IPS-NIHi11 (cell line): ENCODE measurements around the gene NUP42.
"Not testable (repeated sequence)": the region's sequence is repeated elsewhere in the genome, so short reads cannot be mapped to it uniquely, and the experiment has no call there.

Experiments used
- DNase-seq: peaks from one replicate; pipeline ENCODE4 v3.0.0; 2012; ENCODE audit warnings: mixed read lengths, low spot score

NUP42 gene

GRCh38 chr7:23205577-23205908 lies 23.7 kb downstream of the NUP42 start:
- DNase-seq = no peak

- peak; percentile 21 for DNase-seq
These were observed 24.3 kb downstream of the NUP42 start for GRCh38 chr7:23205909-23206767.

- DNase-seq = no peak
These were observed 25.2 kb downstream of the NUP42 start for GRCh38 chr7:23207021-23207420.

GRCh38 chr7:23207884-23208283 lies 26.0 kb downstream of the NUP42 start:
- DNase-seq = no peak

- no peak for DNase-seq
These were observed 26.5 kb downstream of the NUP42 start for GRCh38 chr7:23208316-23208715.

- no peak for DNase-seq
These were observed 28.7 kb downstream of the NUP42 start for GRCh38 chr7:23210506-23210905.

- DNase-seq = peak; percentile 34
These were observed 29.7 kb downstream of the NUP42 start for GRCh38 chr7:23211589-23211988.

- no peak for DNase-seq
These were observed 30.5 kb downstream of the NUP42 start for GRCh38 chr7:23212395-23212794.

- no peak for DNase-seq
These were observed 31.0 kb downstream of the NUP42 start for GRCh38 chr7:23212841-23213240.

GRCh38 chr7:23213755-23214154 lies 31.9 kb downstream of the NUP42 start:
- DNase-seq = no peak

GRCh38 chr7:23214423-23214822 lies 32.6 kb downstream of the NUP42 start:
- no peak for DNase-seq

- no peak for DNase-seq
These were observed 33.1 kb downstream of the NUP42 start for GRCh38 chr7:23214938-23215337.

GRCh38 chr7:23216021-23216420 lies 34.2 kb downstream of the NUP42 start:
- no peak for DNase-seq

GRCh38 chr7:23218196-23218595 lies 36.3 kb downstream of the NUP42 start:
- DNase-seq = no peak

- DNase-seq = no peak
These were observed 39.0 kb downstream of the NUP42 start for GRCh38 chr7:23220690-23221305.

GRCh38 chr7:23222439-23223030 lies 40.7 kb downstream of the NUP42 start:
- no peak for DNase-seq

GRCh38 chr7:23224364-23224763 lies 42.5 kb downstream of the NUP42 start:
- not testable (repeated sequence) for DNase-seq

- DNase-seq = no peak
These were observed 45.1 kb downstream of the NUP42 start for GRCh38 chr7:23226844-23227450.

GRCh38 chr7:23228412-23228811 lies 46.6 kb downstream of the NUP42 start:
- DNase-seq = no peak

- no peak for DNase-seq
These were observed 48.8 kb downstream of the NUP42 start for GRCh38 chr7:23230641-23231101.

- DNase-seq = no peak
These were observed 51.1 kb downstream of the NUP42 start for GRCh38 chr7:23232966-23233365.

GRCh38 chr7:23234569-23235296 lies 52.9 kb downstream of the NUP42 start:
- no peak for DNase-seq
